NT2/D1 (cell line): Measurements from ENCODE around the gene APOBEC3A.

ENCODE experiments used
- SUZ12 ChIP-seq: IDR thresholded peaks from 2 replicates; pipeline ENCODE4 v1.6.1; 2011; ENCODE audit not compliant: insufficient read length, insufficient read depth; ENCODE audit errors: extremely low read depth
- YY1 ChIP-seq: IDR thresholded peaks from 2 replicates; pipeline ENCODE4 v1.6.1; 2011; ENCODE audit not compliant: insufficient read length, insufficient read depth
- ZNF274 ChIP-seq: IDR thresholded peaks from 2 replicates; pipeline ENCODE4 v1.6.1; 2011; ENCODE audit warnings: mild to moderate bottlenecking, low read depth, low read length

DNA sequence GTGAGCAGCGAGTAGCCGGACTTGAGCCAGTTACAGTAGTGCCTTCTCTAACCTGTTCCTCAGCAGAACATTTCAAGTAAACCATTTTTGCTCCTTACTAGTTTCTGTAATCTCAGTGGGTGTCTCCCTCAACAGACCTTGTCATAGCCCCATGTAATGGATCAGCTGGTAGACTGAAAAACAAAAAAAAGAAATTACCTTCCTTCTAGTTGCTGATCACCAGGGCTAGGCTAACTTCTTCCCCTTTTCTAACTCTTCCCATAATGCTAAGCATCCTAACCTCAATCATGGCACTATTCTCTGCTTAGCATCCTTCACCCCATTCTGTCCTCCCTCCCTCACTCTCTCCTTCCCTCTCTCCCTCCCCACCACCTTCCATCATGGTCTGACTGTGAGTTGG, 49.6 kb upstream of the APOBEC3A start:
- no peak for TF ChIP-seq ZNF274
- no peak for TF ChIP-seq SUZ12
- no peak for TF ChIP-seq YY1
